HepG2 (cell line): Measurements from ENCODE around the gene HLA-DMB. TPM values are rescaled to one million over a fixed set of nuclear protein-coding genes. Genes with fewer than 3 reads are reported as not detected.

Experiments
- KAT8 ChIP-seq: IDR thresholded peaks from 2 replicates; pipeline ENCODE4 v1.6.1; 2016; ENCODE audit warnings: missing genetic modification reagents, missing compliant biosample characterization
- NAIF1 ChIP-seq: sonication (generic); formaldehyde crosslinking; IDR thresholded peaks from 2 replicates; pipeline ENCODE4 v1.5.0; 2020; ENCODE audit warnings: mild to moderate bottlenecking, missing genetic modification reagents, borderline replicate concordance
- RBFOX2 ChIP-seq: fragments of 200-400 bp; formaldehyde crosslinking; IDR thresholded peaks from 2 replicates; pipeline ENCODE4 v1.6.1; 2017; ENCODE audit warnings: low read depth, mild to moderate bottlenecking, low read length
- SIN3A ChIP-seq: IDR thresholded peaks from 2 replicates; pipeline ENCODE4 v1.6.1; 2011; ENCODE audit warnings: low read depth, mild to moderate bottlenecking, control low read depth, low read length, borderline replicate concordance
- TARDBP ChIP-seq: sonication (generic); formaldehyde crosslinking; IDR thresholded peaks from 2 replicates; pipeline ENCODE4 v1.8.0; 2022; ENCODE audit warnings: mild to moderate bottlenecking, missing genetic modification reagents
- TSC22D2 ChIP-seq: sonication (generic); formaldehyde crosslinking; IDR thresholded peaks from 2 replicates; pipeline ENCODE4 v1.5.1; 2020; ENCODE audit warnings: missing genetic modification reagents, mild to moderate bottlenecking, borderline replicate concordance
- ZBTB3 ChIP-seq: sonication (generic); formaldehyde crosslinking; IDR thresholded peaks from 2 replicates; pipeline ENCODE4 v1.4.0; 2020; ENCODE audit warnings: low read depth, mild to moderate bottlenecking, moderate library complexity, missing genetic modification reagents, borderline replicate concordance
- ZNF207 ChIP-seq: fragments of 450-650 bp; IDR thresholded peaks from 2 replicates; pipeline ENCODE4 v1.6.1; 2016; ENCODE audit warnings: antibody characterized with exemption, borderline replicate concordance
- ZNF30 ChIP-seq: sonication (generic); formaldehyde crosslinking; IDR thresholded peaks from 2 replicates; pipeline ENCODE4 v1.5.0; 2020; ENCODE audit warnings: mild to moderate bottlenecking, missing genetic modification reagents
- ZNF468 ChIP-seq: sonication (generic); formaldehyde crosslinking; IDR thresholded peaks from 2 replicates; pipeline ENCODE4 v1.8.0; 2022; ENCODE audit warnings: mild to moderate bottlenecking, moderate library complexity, missing genetic modification reagents
- ZNF75D ChIP-seq: sonication (generic); formaldehyde crosslinking; IDR thresholded peaks from 2 replicates; pipeline ENCODE4 v1.8.1; 2023; ENCODE audit warnings: missing genetic modification reagents, mild to moderate bottlenecking, borderline replicate concordance
- ZSCAN29 ChIP-seq: sonication (generic); formaldehyde crosslinking; conservative IDR thresholded peaks from 2 replicates; pipeline ENCODE4 v1.4.0; 2020; ENCODE audit warnings: mild to moderate bottlenecking, missing genetic modification reagents
- polyA plus RNA-seq, 8 experiments: library from polyadenylated mRNA; depleted of rRNA in 3 of 8; stranded (reverse) in 7 of 8; unstranded in 1 of 8; fragments of >200 nt; fragmentation: Illumina TruSeq in 4 of 8; extraction: Trizol in 4 of 8; gene quantifications; 2 replicates each; pipeline versions ENCODE4 v1.2.1 to v1.2.3, GENCODE V29; 2011 to 2016; ENCODE audit warnings: low read depth in 4 of 8, missing spikeins in 1 of 8, mixed read lengths in 1 of 8; ENCODE audit not compliant: insufficient read depth in 1 of 8
- total RNA-seq, 5 experiments: library from RNA; depleted of rRNA; stranded (reverse); fragments of >200 nt; fragmentation: Illumina TruSeq; extraction: Trizol; gene quantifications; 2 replicates each; pipeline ENCODE4 v1.2.3, GENCODE V29; 2016; ENCODE audit warnings: low read depth in 1 of 5
- TF ChIP-seq, protein P1 (sequence below): sonication (generic); formaldehyde crosslinking; IDR thresholded peaks from 2 replicates; pipeline ENCODE4 v1.5.1; 2020; ENCODE audit warnings: mild to moderate bottlenecking, missing genetic modification reagents, borderline replicate concordance

HLA-DMB gene
- total and polyA plus RNA-seq, 2 of the 13 experiments (the other 11 are each of a cell fraction or from before 2014, with no cell fraction given): not detected

DNA sequence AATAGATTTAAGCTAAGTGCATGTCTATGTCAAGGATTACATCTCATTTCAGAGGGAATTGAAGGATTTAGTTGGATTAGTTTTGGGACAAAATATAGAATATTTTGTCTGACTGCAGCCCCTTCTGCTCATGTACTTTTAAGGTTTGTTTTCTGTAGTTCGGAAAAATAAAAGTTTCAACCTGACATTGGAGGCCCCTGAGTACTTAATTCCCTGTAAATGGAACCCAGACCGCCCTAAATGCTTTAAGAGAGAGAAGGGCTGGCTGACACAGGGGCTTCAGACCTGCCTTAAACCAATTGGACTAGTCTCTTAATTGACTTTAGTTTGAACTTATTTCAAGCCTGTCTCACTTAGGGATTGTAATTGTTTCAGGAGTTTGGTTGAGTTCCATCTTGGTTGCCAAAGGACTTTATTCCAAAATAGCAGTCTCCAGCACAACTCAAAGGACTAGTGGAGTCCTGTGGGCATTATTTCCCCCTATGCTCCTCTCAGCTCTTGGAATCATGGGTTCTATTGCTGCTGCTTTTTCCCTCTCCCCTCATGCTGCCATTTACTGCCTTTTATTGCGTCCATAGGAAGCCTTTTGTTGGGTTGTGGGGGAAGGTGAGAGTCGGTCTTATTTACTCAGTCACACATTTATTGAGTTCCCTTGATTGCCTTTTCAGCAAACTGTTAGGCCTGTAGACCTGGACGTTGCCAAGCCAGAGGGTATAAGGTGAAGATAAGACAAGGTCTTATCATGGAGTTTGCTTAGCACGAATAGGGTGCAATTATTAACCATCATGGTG, 42.1 kb upstream of the HLA-DMB start (continued):
- TF ChIP-seq, protein P1, sequence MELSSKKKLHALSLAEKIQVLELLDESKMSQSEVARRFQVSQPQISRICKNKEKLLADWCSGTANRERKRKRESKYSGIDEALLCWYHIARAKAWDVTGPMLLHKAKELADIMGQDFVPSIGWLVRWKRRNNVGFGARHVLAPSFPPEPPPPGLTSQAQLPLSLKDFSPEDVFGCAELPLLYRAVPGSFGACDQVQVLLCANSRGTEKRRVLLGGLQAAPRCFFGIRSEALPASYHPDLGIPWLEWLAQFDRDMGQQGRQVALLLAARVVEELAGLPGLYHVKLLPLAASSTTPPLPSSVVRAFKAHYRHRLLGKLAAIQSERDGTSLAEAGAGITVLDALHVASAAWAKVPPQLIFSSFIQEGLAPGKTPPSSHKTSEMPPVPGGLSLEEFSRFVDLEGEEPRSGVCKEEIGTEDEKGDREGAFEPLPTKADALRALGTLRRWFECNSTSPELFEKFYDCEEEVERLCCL (CRISPR knock-in tag): no peak
- TF ChIP-seq RBFOX2 (0 out of 2 replicates have a peak, but pooled peaks have one; percentile 65), ZNF468 (CRISPR knock-in tag) (no peak), KAT8 (CRISPR knock-in tag) (no peak), ZSCAN29 (CRISPR knock-in tag) (no peak), NAIF1 (CRISPR knock-in tag) (no peak), SIN3A (peak; percentile 51; the same call in 1 of the 2 replicates), ZNF75D (CRISPR knock-in tag) (no peak), TSC22D2 (CRISPR knock-in tag) (no peak), ZBTB3 (CRISPR knock-in tag) (no peak), ZNF30 (no peak), TARDBP (CRISPR knock-in tag) (no peak), ZNF207 (no peak)
